ENCODE measurements around the gene NUDT16L1. TPM values are rescaled to one million over a fixed set of nuclear protein-coding genes. Genes with fewer than 3 reads are reported as not detected.
A peak's percentile ranks its signal among the peaks of the same experiment; 100 is the strongest.
"Not testable (repeated sequence)": the region's sequence is repeated elsewhere in the genome, so short reads cannot be mapped to it uniquely, and the experiment has no call there.

Gene NUDT16L1
- total RNA-seq, 1 donor from 2014 or later: 27.3 TPM

DNA sequence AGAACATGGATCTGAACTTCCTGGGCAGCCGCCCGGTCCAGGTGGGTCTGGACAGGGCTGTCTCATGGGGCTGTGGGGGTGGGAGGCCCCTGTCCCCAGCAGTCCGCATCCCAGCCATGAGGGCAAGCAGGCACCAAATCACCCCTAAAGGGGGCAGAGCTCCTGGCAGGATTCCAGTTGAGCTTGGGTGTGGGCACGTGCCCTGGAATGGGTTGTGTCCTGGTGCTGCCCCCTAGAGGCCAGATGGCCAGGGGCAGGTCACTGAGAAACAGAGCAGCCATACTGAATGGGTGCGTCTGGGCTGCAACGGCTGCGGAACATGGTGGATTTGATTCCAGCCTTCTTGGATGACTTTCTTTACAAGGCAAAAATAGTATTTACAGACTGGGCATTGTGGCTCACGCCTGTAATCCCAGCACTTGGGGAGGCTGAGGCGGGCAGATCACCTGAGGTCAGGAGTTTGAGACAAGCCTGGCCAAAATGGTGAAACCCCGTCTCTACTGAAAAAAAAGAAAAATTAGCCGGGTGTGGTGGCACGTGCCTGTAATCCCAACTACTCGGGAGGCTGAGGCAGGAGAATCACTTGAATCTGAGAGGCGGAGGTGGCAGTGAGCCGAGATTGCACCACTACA, 42.8 kb upstream of the NUDT16L1 start:
- peaks cover 56% of the 10 kb centered on the region for H3K36me3 ChIP-seq
- H3K4me3 ChIP-seq; intact Hi-C loops (cut with DNase I); H3K27ac ChIP-seq; H3K9me3 ChIP-seq; ATAC-seq; H3K27me3 ChIP-seq (ENCODE audit: low read depth): not testable (repeated sequence)
- H3K4me1 ChIP-seq: peaks cover 38% of the 10 kb centered on the region
- TF ChIP-seq, protein P1, sequence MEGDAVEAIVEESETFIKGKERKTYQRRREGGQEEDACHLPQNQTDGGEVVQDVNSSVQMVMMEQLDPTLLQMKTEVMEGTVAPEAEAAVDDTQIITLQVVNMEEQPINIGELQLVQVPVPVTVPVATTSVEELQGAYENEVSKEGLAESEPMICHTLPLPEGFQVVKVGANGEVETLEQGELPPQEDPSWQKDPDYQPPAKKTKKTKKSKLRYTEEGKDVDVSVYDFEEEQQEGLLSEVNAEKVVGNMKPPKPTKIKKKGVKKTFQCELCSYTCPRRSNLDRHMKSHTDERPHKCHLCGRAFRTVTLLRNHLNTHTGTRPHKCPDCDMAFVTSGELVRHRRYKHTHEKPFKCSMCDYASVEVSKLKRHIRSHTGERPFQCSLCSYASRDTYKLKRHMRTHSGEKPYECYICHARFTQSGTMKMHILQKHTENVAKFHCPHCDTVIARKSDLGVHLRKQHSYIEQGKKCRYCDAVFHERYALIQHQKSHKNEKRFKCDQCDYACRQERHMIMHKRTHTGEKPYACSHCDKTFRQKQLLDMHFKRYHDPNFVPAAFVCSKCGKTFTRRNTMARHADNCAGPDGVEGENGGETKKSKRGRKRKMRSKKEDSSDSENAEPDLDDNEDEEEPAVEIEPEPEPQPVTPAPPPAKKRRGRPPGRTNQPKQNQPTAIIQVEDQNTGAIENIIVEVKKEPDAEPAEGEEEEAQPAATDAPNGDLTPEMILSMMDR (IDR thresholded peaks at IDR 0.05): peak; percentile 72
- peak; percentile 79 for DNase-seq

DNA sequence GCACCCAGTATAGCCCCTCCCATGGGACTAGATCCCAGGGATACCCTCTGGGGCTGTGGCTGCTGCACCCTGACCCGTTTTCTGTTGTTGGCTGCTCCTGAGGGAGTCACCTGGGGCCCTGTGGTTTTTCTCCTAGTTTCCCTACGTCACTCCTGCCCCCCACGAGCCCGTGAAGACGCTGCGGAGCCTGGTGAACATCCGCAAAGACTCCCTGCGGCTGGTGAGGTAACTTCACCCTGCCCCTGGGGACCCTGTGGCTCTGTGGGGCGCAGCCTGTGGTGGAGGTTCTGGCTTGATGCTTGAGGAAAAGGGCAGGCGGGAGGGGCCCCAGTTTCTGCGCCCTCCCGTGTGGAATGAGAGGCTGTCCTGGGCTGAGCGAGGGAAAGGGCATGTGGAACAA, 41.5 kb upstream of the NUDT16L1 start:
- TF ChIP-seq, protein P1 (IDR thresholded peaks at IDR 0.05): no peak
- Histone ChIP-seq H3K4me1 (peaks cover 48% of the 10 kb centered on the region), H3K27ac (peak overlapping the region; percentile 73), H3K27me3 (ENCODE audit: low read depth) (no peaks in the 10 kb centered on the region), H3K36me3 (peaks cover 65% of the 10 kb centered on the region), H3K9me3 (no peaks in the 10 kb centered on the region), H3K4me3 (no peak overlapping the region)
- DNase-seq: no peak
- intact Hi-C loops (cut with DNase I): no loop called here
- ATAC-seq: no peak

DNA sequence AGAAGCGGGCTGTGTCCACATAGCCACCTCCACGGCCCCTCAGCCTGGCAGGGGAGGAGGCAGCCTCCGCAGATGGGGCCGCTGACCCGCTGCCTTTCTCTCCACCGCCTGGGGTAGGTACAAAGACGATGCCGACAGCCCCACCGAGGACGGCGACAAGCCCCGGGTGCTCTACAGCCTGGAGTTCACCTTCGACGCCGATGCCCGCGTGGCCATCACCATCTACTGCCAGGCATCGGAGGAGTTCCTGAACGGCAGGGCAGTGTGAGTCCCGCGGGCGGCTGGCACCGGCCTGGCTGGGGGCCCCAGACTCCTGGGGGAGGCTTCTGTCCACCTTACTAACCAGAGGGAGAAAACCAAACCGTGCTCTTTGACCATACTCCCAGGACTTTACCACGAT, 40.8 kb upstream of the NUDT16L1 start:
- intact Hi-C loops (cut with DNase I): no loop called here
- DNase-seq (no peak), ATAC-seq (no peak)
- TF ChIP-seq, protein P1 (IDR thresholded peaks at IDR 0.05): no peak
- no peaks in the 10 kb centered on the region for H3K9me3 ChIP-seq
- H3K4me1 ChIP-seq: peaks cover 48% of the 10 kb centered on the region
- no peak overlapping the region for H3K4me3 ChIP-seq
- H3K27ac ChIP-seq: peak overlapping the region; percentile 73
- no peaks in the 10 kb centered on the region for H3K27me3 ChIP-seq (ENCODE audit: low read depth)
- peaks cover 72% of the 10 kb centered on the region for H3K36me3 ChIP-seq

DNA sequence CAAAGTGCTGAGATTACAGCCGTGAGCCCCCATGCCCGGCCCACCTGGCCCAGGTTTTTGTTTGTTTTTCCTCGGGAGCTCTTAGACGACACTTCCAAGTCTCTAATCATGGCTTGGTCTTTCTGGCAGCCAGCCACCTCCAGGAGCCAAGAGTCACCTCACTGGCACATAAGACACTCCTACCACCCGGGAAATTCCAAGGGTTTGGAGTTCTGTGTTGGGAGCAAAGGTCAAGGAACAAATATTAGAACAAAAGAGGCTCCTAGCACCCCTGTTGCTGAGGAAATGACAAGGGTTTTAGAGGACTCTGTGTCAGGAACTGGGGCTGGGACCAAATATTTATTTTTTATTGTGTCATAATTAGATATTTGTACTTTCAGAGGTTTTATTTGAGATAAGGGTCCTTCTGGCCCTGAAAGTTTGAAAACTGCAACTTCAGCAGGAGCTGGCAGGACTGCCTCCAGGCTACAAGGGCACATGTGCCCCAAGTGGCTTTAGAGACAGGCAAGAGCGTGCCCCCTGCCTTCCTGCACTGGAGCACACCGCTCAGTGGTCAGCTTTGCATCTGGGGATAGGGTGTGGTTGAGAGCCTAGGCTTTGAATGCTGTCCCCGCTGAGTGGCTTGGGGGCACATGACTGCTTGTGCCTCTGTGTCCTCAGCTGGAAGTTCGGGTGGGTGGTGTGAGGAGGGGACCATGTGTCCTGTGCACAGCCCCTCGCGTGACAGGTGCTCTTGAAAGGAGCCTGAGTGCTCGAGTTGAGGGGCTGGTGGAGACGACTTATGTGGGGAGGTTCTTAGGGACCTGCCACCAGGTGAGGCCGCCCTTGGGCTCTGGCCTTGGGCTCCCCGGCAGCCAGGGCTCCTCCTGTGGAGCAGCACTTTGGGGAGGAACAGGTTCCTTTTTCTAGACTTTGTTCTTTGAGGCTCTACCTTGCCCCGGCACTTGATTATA, 39.1 kb upstream of the NUDT16L1 start:
- peak; percentile 88 for DNase-seq
- Histone ChIP-seq H3K4me3 (no peak overlapping the region), H3K9me3 (no peaks in the 10 kb centered on the region), H3K27me3 (ENCODE audit: low read depth) (no peaks in the 10 kb centered on the region), H3K4me1 (peaks cover 45% of the 10 kb centered on the region), H3K36me3 (peaks cover 90% of the 10 kb centered on the region), H3K27ac (peak overlapping the region; percentile 76)
- TF ChIP-seq, protein P1 (IDR thresholded peaks at IDR 0.05): peak; percentile 13
- peak; percentile 88 to 89 for ATAC-seq
- intact Hi-C loops (cut with DNase I): no loop called here

DNA sequence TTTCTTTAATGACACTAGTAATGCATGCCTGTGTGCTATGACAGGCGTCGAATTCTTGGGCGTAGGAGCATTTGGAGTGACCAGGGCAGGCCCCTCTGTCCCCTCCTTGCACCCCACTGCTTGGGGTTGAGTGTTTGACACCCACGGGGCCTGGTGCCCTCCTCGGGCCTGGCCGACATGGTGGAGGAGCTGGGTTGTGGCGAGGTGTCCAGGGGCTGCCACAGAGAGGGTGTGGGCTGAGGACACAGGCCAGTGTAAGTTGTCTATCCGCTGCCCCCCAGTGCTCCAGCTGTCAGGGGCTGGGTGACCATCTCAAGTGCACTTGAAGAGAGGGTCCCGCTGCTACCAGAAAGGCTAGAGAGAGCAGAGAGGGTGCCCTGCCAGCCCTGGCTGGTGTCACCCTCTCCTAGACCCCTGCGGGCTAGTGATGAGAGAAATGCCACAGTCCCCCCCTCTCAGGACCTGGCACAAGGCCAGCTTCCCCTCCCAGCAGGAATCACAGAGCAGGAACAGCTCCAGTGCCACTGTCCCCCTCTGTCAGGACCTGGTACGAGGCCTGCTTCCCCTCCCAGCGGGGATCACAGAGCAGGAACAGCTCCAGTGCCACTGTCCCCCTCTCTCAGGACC, 38.3 kb upstream of the NUDT16L1 start:
- H3K4me1 ChIP-seq: peaks cover 47% of the 10 kb centered on the region
- H3K9me3 ChIP-seq: no peaks in the 10 kb centered on the region
- TF ChIP-seq, protein P1 (IDR thresholded peaks at IDR 0.05): no peak
- intact Hi-C loops (cut with DNase I): no loop called here
- DNase-seq: no peak
- no peak overlapping the region for H3K4me3 ChIP-seq
- H3K27ac ChIP-seq: peak overlapping the region; percentile 76
- H3K27me3 ChIP-seq (ENCODE audit: low read depth): no peaks in the 10 kb centered on the region
- peak in 1 of 2 donors; percentile 2 for ATAC-seq
- peaks cover 97% of the 10 kb centered on the region for H3K36me3 ChIP-seq
